ENCODE results near the gene HUS1.
"Not testable (repeated sequence)": the region's sequence is repeated elsewhere in the genome, so short reads cannot be mapped to it uniquely, and the experiment has no call there.

The HUS1 gene

GRCh38 chr7:47979145-47979831 lies at the start of gene HUS1:
TSS of gene HUS1 (minus strand) at chr7:47979615. CDS start at chr7:47979519, 96 bp downstream.
- DNase-seq, result peak; percentile 93

GRCh38 chr7:48028938-48029337 lies 49.5 kb upstream of the HUS1 start, which contains the start of gene SUN3:
TSS of gene SUN3 (minus strand) at chr7:48029107. CDS start at chr7:48028938, 169 bp downstream.
- DNase-seq, result no peak

DNA sequence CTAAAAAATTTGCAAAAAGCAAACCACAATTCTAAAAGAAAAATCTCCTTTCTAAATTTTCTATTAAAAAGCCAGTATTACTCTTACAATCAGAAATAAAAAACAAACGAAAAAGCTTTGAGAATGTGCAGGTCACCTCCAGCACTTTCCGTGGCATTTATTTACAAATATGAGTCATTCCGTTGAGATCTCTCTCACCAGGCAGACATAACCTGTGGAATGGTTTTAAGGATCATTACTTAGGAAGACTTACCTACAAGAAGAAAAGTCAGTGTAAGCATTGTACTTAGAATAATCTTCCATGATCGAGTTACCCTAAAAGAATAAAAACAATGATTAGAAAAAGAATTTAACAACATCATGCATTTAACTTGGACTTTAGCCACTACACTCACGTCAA lies 46.2 kb upstream of the HUS1 start:
- DNase-seq, result no peak

- DNase-seq, result no peak
Observed at GRCh38 chr7:48017674-48018073, 38.3 kb upstream of the HUS1 start.

DNA sequence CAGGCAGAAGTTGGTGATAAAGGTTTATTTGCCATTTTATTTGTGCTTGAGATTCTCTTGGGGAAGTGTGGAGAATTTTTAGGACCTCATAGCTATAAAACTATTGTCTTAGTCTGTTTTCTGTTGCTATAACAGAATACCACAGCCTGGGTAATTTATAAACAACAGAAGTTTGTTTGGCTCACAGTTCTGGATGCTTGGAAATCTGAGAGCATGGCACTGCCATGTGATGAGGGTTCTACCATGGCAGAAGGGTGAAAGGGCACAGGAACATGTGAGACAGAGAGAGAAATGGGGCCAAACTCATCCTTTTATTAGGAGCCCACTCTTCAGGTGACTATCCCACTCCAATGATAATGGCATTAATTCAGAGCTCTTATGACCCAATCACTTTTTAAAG lies 37.2 kb upstream of the HUS1 start:
- no peak for DNase-seq

DNA sequence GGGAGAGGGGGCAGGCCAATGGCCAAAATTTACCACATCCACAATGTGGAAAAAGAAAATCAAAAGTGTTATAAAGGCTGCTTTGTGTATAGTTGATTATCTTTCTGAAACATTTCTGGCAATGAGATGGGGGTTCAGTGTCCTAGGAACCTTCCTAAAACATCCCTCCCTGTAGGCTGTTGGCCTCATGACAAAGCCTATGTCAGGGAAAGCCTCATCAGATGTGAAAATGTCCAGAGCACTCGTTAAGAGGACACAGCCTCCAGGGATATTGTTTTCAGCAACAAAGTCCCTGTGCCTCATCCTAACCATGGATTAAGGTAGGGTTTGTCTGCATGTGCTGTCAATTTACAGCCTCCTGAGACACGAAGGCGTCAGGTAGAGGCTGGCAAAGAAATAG lies 32.5 kb upstream of the HUS1 start:
- no peak for DNase-seq

- DNase-seq, result no peak
Observed at GRCh38 chr7:48011323-48011722, 31.9 kb upstream of the HUS1 start.

DNA sequence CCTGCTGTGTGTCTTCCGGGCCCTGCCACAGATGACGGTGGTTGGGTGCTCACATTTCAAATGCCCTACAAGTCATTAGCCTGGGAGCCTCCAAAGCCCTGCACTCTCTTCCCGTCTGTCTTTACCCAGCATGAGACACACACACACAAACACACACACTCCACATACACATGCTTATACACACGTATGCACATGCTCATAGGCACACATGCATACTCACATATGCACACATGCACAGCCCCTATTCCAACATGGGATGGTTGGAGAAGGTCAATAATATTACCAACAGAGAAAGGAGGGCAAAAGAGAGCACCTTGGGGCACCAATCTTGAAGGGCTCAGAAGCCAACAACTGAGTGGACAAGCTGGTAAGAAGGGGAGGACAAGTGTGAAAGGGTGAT lies 30.5 kb upstream of the HUS1 start:
- no peak for DNase-seq

DNA sequence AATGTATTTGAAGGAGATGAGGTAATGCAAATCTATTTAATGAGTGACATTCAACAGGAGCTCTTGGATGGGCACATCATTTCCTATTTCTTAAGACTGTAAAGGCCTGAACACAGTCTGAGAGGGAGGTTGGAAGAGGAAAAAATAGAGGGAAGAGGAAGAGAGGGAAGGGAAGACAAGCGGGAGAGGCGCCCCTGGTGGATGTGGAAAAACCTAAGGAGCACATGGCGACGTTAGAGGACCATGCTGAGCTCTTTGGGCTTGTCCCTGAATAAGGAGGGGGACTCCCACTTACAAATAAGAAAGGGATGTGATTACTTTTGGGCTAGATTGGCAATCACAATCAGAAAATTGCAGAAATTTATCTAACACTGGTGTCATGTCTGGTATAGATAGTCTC lies 29.8 kb upstream of the HUS1 start:
- DNase-seq, result no peak

DNA sequence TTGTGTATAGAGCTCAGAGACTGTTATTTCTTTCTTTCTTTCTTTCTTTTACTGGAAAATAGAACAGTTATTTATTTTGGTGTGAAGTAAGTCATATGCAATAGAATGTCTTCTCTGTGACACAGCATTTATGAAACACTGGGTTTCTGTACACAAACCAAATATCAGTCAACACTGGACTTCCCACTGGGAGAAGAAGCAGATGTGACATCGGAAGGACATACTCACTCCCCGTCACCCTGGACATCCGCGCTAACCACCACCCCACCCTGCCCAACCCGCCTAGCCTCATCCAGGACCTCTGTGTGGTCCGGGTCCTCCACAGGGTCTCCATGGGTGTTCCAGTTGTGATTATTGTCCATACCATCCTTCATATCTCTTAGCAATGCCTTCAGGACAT lies 27.5 kb upstream of the HUS1 start:
- no peak for DNase-seq

DNA sequence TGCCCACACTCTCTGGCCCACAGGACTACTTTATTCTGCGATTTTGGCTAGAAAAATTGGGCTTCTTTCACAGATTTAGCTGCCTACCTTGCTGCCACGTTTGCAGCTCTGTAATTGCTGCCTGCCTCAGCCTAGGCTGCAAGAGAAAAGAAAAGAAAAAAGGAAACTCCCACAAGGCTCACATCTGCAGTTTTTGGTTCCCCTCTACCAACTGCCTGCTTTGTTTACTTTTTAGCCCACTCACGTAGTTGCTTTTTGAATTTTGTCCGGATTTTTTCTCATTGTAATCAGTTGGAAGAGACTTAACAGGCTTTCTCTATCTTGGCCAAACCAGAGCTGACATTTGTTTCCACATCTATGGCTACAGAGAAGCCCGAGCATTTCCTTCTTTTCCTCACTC lies 25.2 kb upstream of the HUS1 start:
- no peak for DNase-seq

DNA sequence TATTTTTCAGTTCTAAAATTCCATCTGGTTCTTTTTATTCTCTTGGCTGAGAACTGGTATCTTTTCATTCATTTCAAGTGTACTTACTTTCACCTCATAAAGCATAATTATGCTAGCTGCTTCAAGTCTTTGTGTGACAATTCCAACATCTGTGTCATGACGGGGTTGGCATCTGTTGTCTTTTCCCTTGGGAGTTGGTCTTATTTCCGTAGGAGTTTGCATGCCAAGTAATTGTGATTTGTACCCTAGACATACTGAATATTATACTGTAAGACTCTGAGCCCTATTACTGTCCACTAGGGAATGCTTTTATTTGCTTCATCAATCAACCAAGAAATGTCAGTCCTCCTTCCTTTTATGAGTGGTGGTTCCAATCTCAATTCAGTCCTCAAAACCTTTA lies 24.6 kb upstream of the HUS1 start:
- DNase-seq, result no peak

GRCh38 chr7:48000164-48000563 lies 20.7 kb upstream of the HUS1 start:
- DNase-seq, result not testable (repeated sequence)

DNA sequence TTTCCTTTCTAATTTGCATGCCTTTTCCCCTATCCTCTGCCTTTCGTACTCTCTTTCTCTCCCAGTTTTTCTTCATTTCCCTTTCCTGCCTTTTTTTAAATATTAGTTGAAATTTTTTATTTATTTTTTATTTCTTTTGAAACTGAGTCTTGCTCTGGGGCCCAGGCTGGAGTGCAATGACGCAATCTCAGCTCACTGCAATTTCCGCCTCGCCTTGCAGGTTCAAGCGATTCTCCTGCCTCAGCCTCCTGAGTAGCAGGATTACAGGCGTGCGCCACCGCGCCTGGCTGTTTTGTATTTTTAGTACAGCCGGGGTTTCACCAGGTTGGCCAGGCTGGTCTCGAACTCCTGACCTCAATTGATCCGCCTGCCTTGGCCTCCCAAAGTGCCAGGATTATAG lies 20.0 kb upstream of the HUS1 start:
- DNase-seq, result no peak

GRCh38 chr7:47992446-47992845 lies 13.0 kb upstream of the HUS1 start:
- no peak for DNase-seq

GRCh38 chr7:47991741-47992311 lies 12.4 kb upstream of the HUS1 start:
- peak; percentile 72 for DNase-seq

- no peak for DNase-seq
Observed at GRCh38 chr7:47991270-47991669, 11.9 kb upstream of the HUS1 start.

- DNase-seq, result no peak
Observed at GRCh38 chr7:47990592-47990991, 11.2 kb upstream of the HUS1 start.

GRCh38 chr7:47989607-47990400 lies 10.4 kb upstream of the HUS1 start:
- not testable (repeated sequence) for DNase-seq

- DNase-seq, result no peak
Observed at GRCh38 chr7:47988496-47989386, 9.3 kb upstream of the HUS1 start.

DNA sequence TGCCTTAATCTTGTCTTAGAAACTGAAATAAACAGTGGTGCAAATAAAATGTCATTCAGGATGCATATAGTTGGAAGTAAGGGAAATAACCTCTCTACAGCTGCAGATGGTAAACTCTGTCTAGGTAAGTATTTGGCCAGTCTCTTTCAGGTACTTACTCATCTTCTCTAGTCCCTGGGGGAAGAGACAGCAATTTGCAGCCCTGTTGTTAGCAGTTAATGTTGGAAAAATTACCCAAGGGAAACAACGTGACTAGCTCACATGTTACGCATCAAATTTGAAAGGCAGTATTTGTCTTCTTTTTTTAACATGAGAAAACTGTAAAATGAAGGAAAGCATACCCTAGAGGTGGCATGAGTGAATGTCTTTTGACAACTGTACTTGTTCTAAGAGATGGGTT lies 3.2 kb upstream of the HUS1 start:
- no peak for DNase-seq

DNA sequence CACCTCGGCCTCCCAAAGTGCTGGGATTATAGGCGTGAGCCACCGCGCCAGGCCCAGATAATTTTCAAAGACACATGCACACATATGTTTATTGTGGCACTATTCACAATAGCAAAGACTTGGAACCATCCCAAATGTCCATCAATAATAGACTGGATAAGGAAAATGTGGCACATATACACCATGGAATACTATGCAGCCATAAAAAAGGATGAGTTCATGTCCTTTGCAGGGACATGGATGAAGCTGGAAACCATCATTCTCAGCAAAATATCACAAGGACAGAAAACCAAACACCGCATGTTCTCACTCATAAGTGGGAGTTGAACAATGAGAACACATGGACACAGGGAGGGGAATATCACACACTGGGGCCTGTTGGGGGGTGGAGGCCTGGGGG lies 1.2 kb upstream of the HUS1 start:
- DNase-seq, result not testable (repeated sequence)

DNA sequence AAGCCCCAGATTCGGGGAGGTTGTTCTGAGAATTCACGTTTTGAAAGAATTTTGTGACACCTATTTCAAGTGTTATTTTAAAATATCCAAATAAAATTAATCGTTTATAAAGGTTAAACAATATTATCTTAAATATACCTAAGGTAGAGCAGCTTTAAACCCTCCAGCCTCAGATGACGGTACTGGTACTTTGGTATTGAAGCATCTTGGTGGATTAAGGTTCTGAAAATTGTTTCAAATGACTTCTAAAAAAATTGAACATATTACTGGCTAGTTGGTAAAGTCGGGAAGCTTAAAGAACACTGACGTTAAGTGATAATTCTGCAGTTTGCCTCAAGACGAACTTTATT lies 392 bp upstream of the HUS1 start:
- DNase-seq, result no peak

Data from midbrain (tissue), 1 donor.